Endodermal cell (in vitro differentiated cells): ENCODE results near the gene FAM229A. TPM values are rescaled to one million over a fixed set of nuclear protein-coding genes. Genes with fewer than 3 reads are reported as not detected.

Experiments used
- DNase-seq: peaks from one replicate; pipeline ENCODE4 v3.0.0-alpha.2; 2017
- H3K27ac ChIP-seq: 2 replicates; pipeline ENCODE4 v1.5.1; 2013; ENCODE audit warnings: mild to moderate bottlenecking, low read depth, low read length, moderate library complexity
- H3K27me3 ChIP-seq: 2 replicates; pipeline ENCODE4 v1.6.1; 2013; ENCODE audit warnings: mild to moderate bottlenecking, low read length, moderate library complexity; ENCODE audit not compliant: insufficient read depth, control insufficient read depth, poor library complexity, severe bottlenecking
- H3K36me3 ChIP-seq: 2 replicates; pipeline ENCODE4 v1.7.0; 2013; ENCODE audit warnings: mild to moderate bottlenecking, low read length, moderate library complexity; ENCODE audit not compliant: control insufficient read depth, insufficient read depth
- H3K4me1 ChIP-seq: one replicate; pipeline ENCODE4 v1.7.0; 2013; ENCODE audit warnings: low read length; ENCODE audit not compliant: control insufficient read depth, insufficient read depth
- H3K4me3 ChIP-seq: 2 replicates; pipeline ENCODE4 v1.5.1; 2013; ENCODE audit warnings: mild to moderate bottlenecking, low read length, moderate library complexity
- H3K9ac ChIP-seq: 2 replicates; pipeline ENCODE4 v1.6.1; 2013; ENCODE audit warnings: mild to moderate bottlenecking, low read length, moderate library complexity; ENCODE audit not compliant: poor library complexity, severe bottlenecking; ENCODE audit errors: extremely low read depth
- H3K9me3 ChIP-seq: 2 replicates; pipeline ENCODE4 v1.6.1; 2013; ENCODE audit warnings: mild to moderate bottlenecking, low read length, moderate library complexity; ENCODE audit not compliant: control insufficient read depth
- H3K27ac Mint-ChIP-seq: 2 replicates; pipeline ENCODE4 v1.8.0; 2020; ENCODE audit warnings: mixed read lengths
- H3K27me3 Mint-ChIP-seq: 2 replicates; pipeline ENCODE4 v1.8.0; 2021; ENCODE audit warnings: mild to moderate bottlenecking, mixed read lengths; ENCODE audit not compliant: insufficient read depth
- H3K36me3 Mint-ChIP-seq: 2 replicates; pipeline ENCODE4 v1.8.0; 2020; ENCODE audit warnings: low read depth, mixed read lengths
- H3K4me1 Mint-ChIP-seq: 2 replicates; pipeline ENCODE4 v1.8.0; 2020; ENCODE audit warnings: mixed read lengths
- H3K4me3 Mint-ChIP-seq: 2 replicates; pipeline ENCODE4 v1.8.0; 2020; ENCODE audit warnings: mild to moderate bottlenecking, moderate library complexity, mixed read lengths
- H3K9me3 Mint-ChIP-seq: 2 replicates; pipeline ENCODE4 v1.8.0; 2020; ENCODE audit warnings: mild to moderate bottlenecking, mixed read lengths
- WGBS, 2 experiments: methylation state at CpG; one replicate each; pipeline versions ENCODE4 v1.1.5 to v1.1.7; 2013; ENCODE audit warnings: missing lambda C conversion rate in 2 of 2, mixed read lengths in 1 of 2; ENCODE audit not compliant: insufficient coverage in 1 of 2, insufficient read length in 1 of 2; 5-methylcytosine and 5-hydroxymethylcytosine counted together
- total RNA-seq, 2 donors: library from RNA; stranded (reverse); fragmentation: NEBNext Ultra II Directional in 1 of 2; extraction: Animal tissue kit (Norgen Biotek cat#: 25700) in 1 of 2; gene quantifications; 2 replicates in 1 of 2; 3 replicates in 1 of 2; pipeline ENCODE4 v1.2.1, GENCODE V29; 2021
- TF ChIP-seq, protein P1 (sequence below): fragments of 200-600 bp; sonication (generic); conservative IDR thresholded peaks from 2 replicates; pipeline ENCODE4 v1.5.0; 2021; ENCODE audit warnings: antibody characterized with exemption, mild to moderate bottlenecking

FAM229A gene
- total RNA-seq, 2 donors from 2014 or later = 6.8 to 8.4 TPM

DNA sequence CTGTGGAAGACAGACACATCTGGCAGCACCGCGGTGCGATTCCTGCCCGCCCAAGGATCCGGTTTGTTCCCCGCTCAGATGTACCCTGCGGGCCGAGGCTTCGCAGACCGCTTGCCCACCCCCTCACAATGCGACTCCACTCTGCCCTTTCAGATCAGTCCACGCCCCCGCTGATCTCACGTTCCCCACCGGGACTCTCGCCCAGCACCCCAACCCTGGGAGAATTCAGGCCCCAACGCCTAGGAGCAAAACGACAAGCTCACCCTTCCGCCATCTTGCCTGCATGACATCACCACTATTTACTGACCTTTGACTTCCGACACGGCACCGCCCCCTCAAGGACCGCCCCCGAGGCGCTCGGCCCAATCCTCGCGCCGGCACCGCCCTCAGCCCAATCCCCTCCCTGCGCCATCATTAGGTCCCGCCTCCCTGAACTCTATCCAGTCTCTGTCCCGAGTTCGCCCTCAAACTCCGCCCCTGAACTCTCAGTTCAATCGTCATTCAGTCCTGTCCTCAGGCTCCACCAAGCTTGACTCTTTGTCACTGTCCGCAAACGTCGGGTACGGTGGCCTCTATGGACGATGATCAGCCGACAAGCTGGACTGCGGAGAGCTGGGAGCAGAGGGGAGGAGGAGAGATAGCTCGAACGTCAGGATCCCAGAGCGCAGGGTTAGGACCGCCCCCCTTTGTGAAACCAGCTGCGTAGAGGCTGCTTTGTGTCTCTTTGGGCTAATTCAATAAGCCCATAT is 32.0 kb upstream of the FAM229A start, which contains the start of gene BSDC1:
Gene BSDC1, minus strand, starts transcription at position 301 of the 749 bp plus-strand sequence. Its CDS starts 27 bp downstream, at position 274.
- Mint-ChIP-seq H3K27ac (peak within 1 kb of the TSS; percentile 100), H3K36me3 (peaks cover 14% of the 10 kb centered on the region), H3K27me3 (no peaks in the 10 kb centered on the region), H3K4me3 (peak within 1 kb of the TSS; percentile 96), H3K9me3 (peaks cover 11% of the 10 kb centered on the region), H3K4me1 (peaks cover 11% of the 10 kb centered on the region)
- Histone ChIP-seq H3K4me1 (peaks cover 5% of the 10 kb centered on the region), H3K9me3 (peaks cover 6% of the 10 kb centered on the region), H3K9ac (peak within 1 kb of the TSS; percentile 98), H3K27me3 (no peaks in the 10 kb centered on the region), H3K36me3 (peaks cover 41% of the 10 kb centered on the region), H3K27ac (peak within 1 kb of the TSS; percentile 99), H3K4me3 (peak within 1 kb of the TSS; percentile 82)
- WGBS, 2 experiments = 0% methylated on average over 24 to 48 of the region's 48 CpGs
- TF ChIP-seq, protein P1, sequence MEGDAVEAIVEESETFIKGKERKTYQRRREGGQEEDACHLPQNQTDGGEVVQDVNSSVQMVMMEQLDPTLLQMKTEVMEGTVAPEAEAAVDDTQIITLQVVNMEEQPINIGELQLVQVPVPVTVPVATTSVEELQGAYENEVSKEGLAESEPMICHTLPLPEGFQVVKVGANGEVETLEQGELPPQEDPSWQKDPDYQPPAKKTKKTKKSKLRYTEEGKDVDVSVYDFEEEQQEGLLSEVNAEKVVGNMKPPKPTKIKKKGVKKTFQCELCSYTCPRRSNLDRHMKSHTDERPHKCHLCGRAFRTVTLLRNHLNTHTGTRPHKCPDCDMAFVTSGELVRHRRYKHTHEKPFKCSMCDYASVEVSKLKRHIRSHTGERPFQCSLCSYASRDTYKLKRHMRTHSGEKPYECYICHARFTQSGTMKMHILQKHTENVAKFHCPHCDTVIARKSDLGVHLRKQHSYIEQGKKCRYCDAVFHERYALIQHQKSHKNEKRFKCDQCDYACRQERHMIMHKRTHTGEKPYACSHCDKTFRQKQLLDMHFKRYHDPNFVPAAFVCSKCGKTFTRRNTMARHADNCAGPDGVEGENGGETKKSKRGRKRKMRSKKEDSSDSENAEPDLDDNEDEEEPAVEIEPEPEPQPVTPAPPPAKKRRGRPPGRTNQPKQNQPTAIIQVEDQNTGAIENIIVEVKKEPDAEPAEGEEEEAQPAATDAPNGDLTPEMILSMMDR = no peak
- DNase-seq = peak; percentile 99

DNA sequence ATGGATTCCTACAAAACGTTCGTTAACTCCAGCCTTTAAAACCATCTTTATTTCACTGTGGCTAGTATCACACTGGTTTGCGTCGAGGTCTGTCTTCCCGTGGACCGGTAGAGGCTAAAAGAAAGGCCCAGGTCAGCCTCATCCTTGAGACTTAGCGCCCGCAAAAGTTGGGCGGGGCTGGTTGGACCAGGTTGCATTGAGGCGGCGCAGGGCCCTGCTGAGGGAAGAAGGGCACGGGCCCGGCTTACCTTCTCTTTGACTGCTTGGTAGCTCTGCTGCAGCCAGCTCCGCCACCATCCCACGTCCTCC is 31.5 kb upstream of the FAM229A start:
- H3K36me3 Mint-ChIP-seq = peaks cover 14% of the 10 kb centered on the region
- H3K9me3 Mint-ChIP-seq = peaks cover 11% of the 10 kb centered on the region
- H3K9ac ChIP-seq = peak overlapping the region; percentile 98
- peaks cover 11% of the 10 kb centered on the region for H3K4me1 Mint-ChIP-seq
- H3K27ac Mint-ChIP-seq = peak overlapping the region; percentile 100
- no peak for DNase-seq
- H3K4me3 ChIP-seq = peak overlapping the region; percentile 82
- H3K27ac ChIP-seq = peak overlapping the region; percentile 88
- no peaks in the 10 kb centered on the region for H3K27me3 Mint-ChIP-seq
- no peaks in the 10 kb centered on the region for H3K27me3 ChIP-seq
- peaks cover 5% of the 10 kb centered on the region for H3K4me1 ChIP-seq
- H3K36me3 ChIP-seq = peaks cover 43% of the 10 kb centered on the region
- peak overlapping the region; percentile 96 for H3K4me3 Mint-ChIP-seq
- 4 to 10% methylated on average over 7 to 15 of the region's 15 CpGs for WGBS, 2 experiments
- H3K9me3 ChIP-seq = peaks cover 6% of the 10 kb centered on the region
- TF ChIP-seq, protein P1 = no peak

DNA sequence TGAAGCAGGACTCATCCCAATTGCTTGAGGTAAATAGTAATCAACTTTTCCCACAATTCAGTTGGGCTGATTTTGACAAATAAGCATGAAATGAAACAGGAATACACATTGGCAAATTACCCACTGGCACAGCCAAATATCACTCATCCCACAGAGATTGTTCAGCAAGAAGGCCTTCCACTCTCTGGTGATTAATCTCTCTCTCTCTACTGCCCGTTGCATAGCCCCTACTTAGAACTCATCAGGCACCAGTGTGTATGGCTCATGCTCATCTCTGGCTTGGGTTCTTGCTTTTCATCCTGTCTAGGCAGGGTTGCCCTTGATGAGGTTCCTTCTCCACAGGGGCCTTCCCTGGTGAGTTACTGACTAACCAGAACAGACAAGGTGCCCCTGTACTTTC is 30.9 kb upstream of the FAM229A start:
- Mint-ChIP-seq H3K9me3 (peaks cover 11% of the 10 kb centered on the region), H3K4me1 (peaks cover 11% of the 10 kb centered on the region), H3K36me3 (peaks cover 14% of the 10 kb centered on the region), H3K27me3 (no peaks in the 10 kb centered on the region), H3K4me3 (peak overlapping the region; percentile 96), H3K27ac (peak overlapping the region; percentile 100)
- H3K9ac ChIP-seq = peak overlapping the region; percentile 98
- WGBS, 2 experiments = 96 to 100% methylated on average over 1 of the region's 1 CpG
- peaks cover 5% of the 10 kb centered on the region for H3K4me1 ChIP-seq
- TF ChIP-seq, protein P1 = no peak
- H3K36me3 ChIP-seq = peaks cover 47% of the 10 kb centered on the region
- H3K4me3 ChIP-seq = peak overlapping the region; percentile 82
- no peak for DNase-seq
- H3K27ac ChIP-seq = no peak overlapping the region
- H3K27me3 ChIP-seq = no peaks in the 10 kb centered on the region
- peaks cover 6% of the 10 kb centered on the region for H3K9me3 ChIP-seq
